Activated T-cell treated with anti-CD3 and anti-CD28 coated beads, Interleukin-2, amount 50 U/mL, for 4 hours (primary cell): ENCODE measurements around the gene PINK1. TPM values are rescaled to one million over a fixed set of nuclear protein-coding genes. Genes with fewer than 3 reads are reported as not detected.

Experiments used
- ATAC-seq, 2 donors: fragments of 200-7000 bp; cut with Tn5 transposase; one replicate each; pipeline ENCODE4 v1.10.0; 2021
- DNase-seq: peaks from one replicate; pipeline ENCODE4 v3.0.0-alpha.2; 2020
- H3K27me3 Mint-ChIP-seq: one replicate; pipeline ENCODE4 v1.8.0; 2021; ENCODE audit warnings: low read depth, mixed read lengths
- H3K36me3 Mint-ChIP-seq: one replicate; pipeline ENCODE4 v1.8.0; 2022; ENCODE audit warnings: mixed read lengths; ENCODE audit not compliant: insufficient read depth
- H3K4me1 Mint-ChIP-seq: one replicate; pipeline ENCODE4 v1.8.0; 2021; ENCODE audit warnings: low read depth, mixed read lengths
- H3K4me3 Mint-ChIP-seq: one replicate; pipeline ENCODE4 v1.8.0; 2021; ENCODE audit warnings: mild to moderate bottlenecking, moderate library complexity, mixed read lengths
- H3K9me3 Mint-ChIP-seq: one replicate; pipeline ENCODE4 v1.8.0; 2021; ENCODE audit warnings: mixed read lengths
- total RNA-seq, 3 donors: library from RNA; stranded (reverse); gene quantifications; one replicate each; pipeline ENCODE4 v1.2.1, GENCODE V29; 2021

PINK1 gene
- total RNA-seq: 1 to 10 TPM; 1.6 to 2.7 (median 2.2) TPM

- H3K36me3 Mint-ChIP-seq: peaks cover 4% of the 10 kb centered on the region
These were observed at the start of gene PINK1 for GRCh38 chr1:20633190-20634064. Gene PINK1 (plus strand): TSS chr1:20633458. CDS start chr1:20633549, 91 bp downstream.

GRCh38 chr1:20584890-20585289, 48.4 kb upstream of the PINK1 start:
- Mint-ChIP-seq H3K4me1 (peaks cover 3% of the 10 kb centered on the region), H3K36me3 (no peaks in the 10 kb centered on the region), H3K4me3 (no peak overlapping the region), H3K9me3 (no peaks in the 10 kb centered on the region), H3K27me3 (peaks cover 37% of the 10 kb centered on the region)
- DNase-seq: no peak
- no peak for ATAC-seq

More at GRCh38 chr1:20633190-20634064, at the start of gene PINK1:
- DNase-seq: peak; percentile 82
- peak within 1 kb of the TSS; percentile 82 for H3K4me3 Mint-ChIP-seq
- H3K9me3 Mint-ChIP-seq: no peaks in the 10 kb centered on the region
- H3K4me1 Mint-ChIP-seq: peaks cover 11% of the 10 kb centered on the region
- H3K27me3 Mint-ChIP-seq: no peaks in the 10 kb centered on the region
- peak; percentile 90 to 92 for ATAC-seq

- Mint-ChIP-seq H3K4me1 (peaks cover 3% of the 10 kb centered on the region), H3K9me3 (no peaks in the 10 kb centered on the region), H3K27me3 (peaks cover 51% of the 10 kb centered on the region), H3K36me3 (no peaks in the 10 kb centered on the region), H3K4me3 (no peak overlapping the region)
- ATAC-seq (no peak), DNase-seq (no peak)
These were observed 46.2 kb upstream of the PINK1 start for GRCh38 chr1:20586953-20587660.

GRCh38 chr1:20587661-20588053, 45.6 kb upstream of the PINK1 start:
- Mint-ChIP-seq H3K9me3 (no peaks in the 10 kb centered on the region), H3K4me1 (peaks cover 3% of the 10 kb centered on the region), H3K4me3 (no peak overlapping the region), H3K27me3 (peaks cover 56% of the 10 kb centered on the region), H3K36me3 (no peaks in the 10 kb centered on the region)
- ATAC-seq (no peak), DNase-seq (no peak)

GRCh38 chr1:20588634-20589225, 44.5 kb upstream of the PINK1 start, which contains the start of gene CDA:
Gene CDA (plus strand): TSS chr1:20589097. CDS start chr1:20589130, 33 bp downstream.
- no peak for DNase-seq
- Mint-ChIP-seq H3K27me3 (peaks cover 55% of the 10 kb centered on the region), H3K36me3 (no peaks in the 10 kb centered on the region), H3K4me3 (no peak within 1 kb of the TSS), H3K9me3 (no peaks in the 10 kb centered on the region), H3K4me1 (peaks cover 3% of the 10 kb centered on the region)
- no peak for ATAC-seq

- H3K4me3 Mint-ChIP-seq: no peak overlapping the region
- DNase-seq (no peak), ATAC-seq (peak in 1 of 2 donors; percentile 37)
- H3K9me3 Mint-ChIP-seq: no peaks in the 10 kb centered on the region
- H3K36me3 Mint-ChIP-seq: no peaks in the 10 kb centered on the region
- peaks cover 54% of the 10 kb centered on the region for H3K27me3 Mint-ChIP-seq
- peaks cover 3% of the 10 kb centered on the region for H3K4me1 Mint-ChIP-seq
These were observed 43.7 kb upstream of the PINK1 start for GRCh38 chr1:20589331-20590278.

GRCh38 chr1:20590306-20590777, 42.9 kb upstream of the PINK1 start:
- H3K27me3 Mint-ChIP-seq: peaks cover 51% of the 10 kb centered on the region
- no peaks in the 10 kb centered on the region for H3K9me3 Mint-ChIP-seq
- peaks cover 3% of the 10 kb centered on the region for H3K4me1 Mint-ChIP-seq
- no peaks in the 10 kb centered on the region for H3K36me3 Mint-ChIP-seq
- H3K4me3 Mint-ChIP-seq: no peak overlapping the region
- ATAC-seq (no peak), DNase-seq (no peak)

- peaks cover 38% of the 10 kb centered on the region for H3K27me3 Mint-ChIP-seq
- no peaks in the 10 kb centered on the region for H3K36me3 Mint-ChIP-seq
- ATAC-seq: no peak
These were observed 39.5 kb upstream of the PINK1 start for GRCh38 chr1:20593756-20594155.

GRCh38 chr1:20594746-20595145, 38.5 kb upstream of the PINK1 start:
- H3K27me3 Mint-ChIP-seq: peaks cover 28% of the 10 kb centered on the region
- H3K4me3 Mint-ChIP-seq: no peak overlapping the region
- no peaks in the 10 kb centered on the region for H3K9me3 Mint-ChIP-seq
- no peaks in the 10 kb centered on the region for H3K36me3 Mint-ChIP-seq
- H3K4me1 Mint-ChIP-seq: no peaks in the 10 kb centered on the region
- DNase-seq (no peak), ATAC-seq (no peak)

More at GRCh38 chr1:20593756-20594155, 39.5 kb upstream of the PINK1 start:
- DNase-seq: no peak
- no peak overlapping the region for H3K4me3 Mint-ChIP-seq
- no peaks in the 10 kb centered on the region for H3K9me3 Mint-ChIP-seq
- peaks cover 3% of the 10 kb centered on the region for H3K4me1 Mint-ChIP-seq

GRCh38 chr1:20596106-20596505, 37.2 kb upstream of the PINK1 start:
- ATAC-seq: no peak
- no peak for DNase-seq
- no peak overlapping the region for H3K4me3 Mint-ChIP-seq
- peaks cover 15% of the 10 kb centered on the region for H3K27me3 Mint-ChIP-seq
- no peaks in the 10 kb centered on the region for H3K9me3 Mint-ChIP-seq
- no peaks in the 10 kb centered on the region for H3K36me3 Mint-ChIP-seq
- no peaks in the 10 kb centered on the region for H3K4me1 Mint-ChIP-seq

- ATAC-seq (no peak), DNase-seq (no peak)
- H3K27me3 Mint-ChIP-seq: peaks cover 5% of the 10 kb centered on the region
- H3K4me1 Mint-ChIP-seq: no peaks in the 10 kb centered on the region
- no peak overlapping the region for H3K4me3 Mint-ChIP-seq
- no peaks in the 10 kb centered on the region for H3K36me3 Mint-ChIP-seq
- H3K9me3 Mint-ChIP-seq: no peaks in the 10 kb centered on the region
These were observed 35.6 kb upstream of the PINK1 start for GRCh38 chr1:20597650-20598049.

GRCh38 chr1:20600156-20600555, 33.1 kb upstream of the PINK1 start:
- Mint-ChIP-seq H3K9me3 (no peaks in the 10 kb centered on the region), H3K36me3 (no peaks in the 10 kb centered on the region), H3K27me3 (peaks cover 4% of the 10 kb centered on the region), H3K4me3 (no peak overlapping the region), H3K4me1 (no peaks in the 10 kb centered on the region)
- DNase-seq: no peak
- no peak for ATAC-seq

GRCh38 chr1:20601129-20601825, 32.0 kb upstream of the PINK1 start:
- Mint-ChIP-seq H3K36me3 (no peaks in the 10 kb centered on the region), H3K27me3 (peaks cover 4% of the 10 kb centered on the region), H3K4me3 (no peak overlapping the region), H3K4me1 (no peaks in the 10 kb centered on the region), H3K9me3 (no peaks in the 10 kb centered on the region)
- no peak for DNase-seq
- no peak for ATAC-seq
